GM18526 (cell line): ENCODE measurements around the gene LCAT.

Experiments used
- POLR2A ChIP-seq: IDR thresholded peaks from 3 replicates; pipeline ENCODE4 v1.6.1; 2011; ENCODE audit not compliant: insufficient read length; ENCODE audit errors: extremely low read depth

Gene LCAT

DNA sequence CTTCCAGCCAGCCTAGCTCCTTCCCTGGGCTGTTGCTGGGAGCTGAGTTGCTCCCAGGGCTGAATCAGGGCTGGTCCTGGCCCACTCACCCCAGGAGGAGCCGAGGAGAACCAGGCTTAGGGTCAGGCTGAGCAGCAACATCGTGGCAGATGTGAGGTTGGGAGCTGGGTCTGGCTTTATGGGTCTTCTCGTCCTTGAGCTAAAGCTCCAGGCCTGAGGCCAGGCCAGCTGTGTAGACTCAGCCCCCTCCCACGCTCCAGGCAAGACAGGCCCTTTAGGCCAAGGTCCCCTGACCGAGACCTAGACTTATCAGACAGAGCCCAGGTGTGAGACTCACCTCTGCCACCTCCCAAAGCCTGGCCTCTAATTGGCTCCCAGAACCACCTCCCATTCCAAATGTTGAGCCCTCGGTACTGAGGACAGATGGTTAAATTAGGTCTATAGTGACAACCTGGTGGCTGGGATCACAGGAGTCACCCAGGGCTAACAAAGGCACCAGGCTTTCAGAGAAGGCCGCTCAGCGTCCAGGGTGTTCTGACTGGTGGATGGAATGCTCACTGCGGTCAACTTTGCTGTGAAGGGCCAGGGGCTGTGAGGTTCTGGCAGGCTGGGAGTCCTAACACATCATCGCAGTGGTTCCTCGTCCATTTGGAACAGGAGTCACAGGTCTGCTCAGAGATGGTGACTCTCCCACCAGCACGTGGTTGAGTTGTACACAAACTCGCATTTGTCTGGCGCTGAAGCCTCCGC is 12.0 kb downstream of the LCAT start, which contains the start of gene CTRL:
Gene CTRL (minus strand): TSS at position 151 of the 750 bp plus-strand sequence. CDS start 10 bp downstream, at position 141.
- no peak for TF ChIP-seq POLR2A

- TF ChIP-seq POLR2A = no peak
Observed at GRCh38 chr16:67930678-67931211, 13.2 kb downstream of the LCAT start.

DNA sequence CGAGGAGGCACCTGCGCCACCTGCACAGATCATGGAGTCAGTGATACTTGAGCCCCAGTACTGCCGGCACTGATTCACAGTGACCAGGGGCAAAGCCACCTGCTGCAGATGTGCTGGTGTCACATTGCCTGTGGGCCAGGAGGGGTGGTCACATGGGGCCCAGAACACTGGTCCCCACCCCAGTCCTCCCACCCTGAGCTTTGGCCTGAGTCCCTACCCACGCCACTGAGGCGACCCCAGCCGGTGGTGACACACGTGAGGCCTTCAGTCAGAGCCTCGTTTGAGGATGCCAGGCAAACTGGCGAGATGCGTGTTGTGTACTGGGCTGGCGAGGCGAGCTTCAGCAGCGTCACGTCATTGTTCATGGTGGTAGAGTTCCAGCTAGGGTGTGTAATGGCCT is 13.7 kb downstream of the LCAT start:
- no peak for TF ChIP-seq POLR2A

GRCh38 chr16:67928561-67929364 is 15.2 kb downstream of the LCAT start:
- TF ChIP-seq POLR2A = no peak

- TF ChIP-seq POLR2A = no peak
Observed at GRCh38 chr16:67928147-67928546, 15.8 kb downstream of the LCAT start.

GRCh38 chr16:67927131-67927941 is 16.6 kb downstream of the LCAT start:
- TF ChIP-seq POLR2A = no peak

DNA sequence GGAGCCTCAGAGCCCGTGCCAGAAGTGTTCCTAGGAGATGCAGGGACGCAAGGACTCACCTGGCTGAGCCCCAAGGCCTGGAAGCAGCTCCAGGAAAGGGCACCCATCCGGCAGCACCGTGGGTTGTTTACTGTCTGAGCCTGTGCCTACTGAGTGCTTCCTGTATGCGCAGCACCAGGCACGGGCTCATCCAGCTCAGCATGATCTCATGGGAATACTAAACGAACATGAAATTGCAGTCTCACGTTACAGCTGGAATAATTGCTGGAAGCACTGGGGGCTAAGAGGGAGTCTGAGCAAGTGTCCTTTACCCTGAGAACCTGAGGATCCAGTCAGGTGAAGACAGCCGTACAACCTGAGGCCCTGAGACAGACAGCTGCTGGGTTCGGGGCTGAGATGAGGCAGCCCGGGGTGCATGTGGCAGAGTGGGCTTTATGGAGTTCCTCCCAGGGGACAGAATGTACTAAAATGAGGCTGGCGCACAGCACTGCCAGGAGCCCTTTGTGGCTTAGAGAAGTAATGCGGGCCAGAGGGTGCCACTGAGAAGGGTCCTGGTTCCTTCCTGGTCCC is 17.7 kb downstream of the LCAT start:
- no peak for TF ChIP-seq POLR2A

GRCh38 chr16:67924140-67924906 is 19.6 kb downstream of the LCAT start:
- TF ChIP-seq POLR2A = no peak

DNA sequence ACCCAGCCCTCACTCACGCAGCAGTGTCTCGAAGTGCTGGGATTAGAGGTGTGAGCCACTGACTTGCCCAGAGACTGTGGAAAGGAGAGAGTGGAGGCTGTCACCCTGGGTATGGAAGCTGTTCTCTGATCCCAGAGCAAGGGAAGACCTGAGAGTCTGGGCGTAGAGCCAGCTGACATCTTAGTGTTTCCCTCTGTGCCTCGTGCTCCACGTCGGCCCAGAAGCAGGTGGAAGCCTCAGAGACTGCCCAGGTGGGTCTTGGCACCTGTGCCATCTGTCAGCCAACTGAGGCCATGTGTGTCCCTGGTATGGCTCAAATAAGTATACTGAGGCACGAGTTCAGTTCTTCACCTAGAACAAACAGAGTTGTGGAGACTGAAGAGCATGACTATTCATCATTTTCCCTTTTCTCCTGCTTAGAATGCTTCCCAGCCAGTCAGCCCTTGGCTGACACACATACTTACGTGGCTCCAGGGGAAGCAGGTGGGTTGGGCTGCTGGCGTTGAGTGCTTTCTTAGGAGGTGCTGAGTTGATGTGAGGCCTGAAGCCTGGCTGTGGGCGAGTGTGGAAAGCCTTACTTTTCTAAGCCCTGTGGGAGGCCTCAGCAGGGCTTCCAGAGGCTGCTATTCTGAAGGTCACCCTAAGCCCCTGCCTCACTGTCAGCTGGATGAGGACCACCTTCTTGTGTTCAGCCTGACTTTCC is 20.4 kb downstream of the LCAT start:
- TF ChIP-seq POLR2A = no peak

DNA sequence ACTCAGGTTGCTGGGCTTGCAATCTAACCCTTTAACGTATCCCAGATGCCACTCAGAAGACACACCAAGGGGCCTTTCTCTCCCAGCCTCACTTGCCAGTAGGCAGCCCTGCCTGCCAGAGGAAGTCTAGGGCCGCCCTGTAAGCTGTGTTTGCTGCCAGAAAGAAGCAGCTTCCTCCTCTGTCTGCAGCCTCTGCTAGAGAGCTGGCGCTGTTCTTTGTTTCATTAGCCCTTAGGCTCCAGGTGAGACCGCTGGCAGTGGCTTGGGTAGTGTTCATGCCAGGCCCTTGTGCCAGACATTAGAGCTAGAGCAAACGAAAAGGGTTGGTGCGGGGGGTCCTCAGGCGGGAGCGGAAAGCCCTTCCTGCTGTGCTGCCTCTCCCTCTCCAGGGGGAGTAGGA is 21.2 kb downstream of the LCAT start:
- no peak for TF ChIP-seq POLR2A

DNA sequence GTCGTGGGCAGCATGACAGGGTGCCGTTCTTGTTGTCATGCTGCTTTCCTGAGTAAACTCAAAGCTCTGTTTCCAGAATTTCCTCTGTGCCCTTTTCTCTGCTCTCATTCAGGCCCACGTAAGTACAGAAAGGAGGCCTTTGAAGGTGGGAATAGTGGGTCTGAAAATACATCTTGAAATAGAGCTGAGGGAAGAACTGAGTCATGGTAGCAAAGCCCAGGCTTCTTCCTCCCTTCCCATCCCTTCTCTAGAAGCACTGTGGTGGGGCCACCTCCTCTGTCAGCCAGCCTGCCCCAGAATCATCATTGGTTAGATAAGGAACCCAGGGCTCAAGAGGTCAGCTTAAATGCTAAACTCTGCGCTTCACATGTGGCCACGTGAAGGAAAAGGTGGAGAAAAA is 21.7 kb downstream of the LCAT start:
- TF ChIP-seq POLR2A = no peak

DNA sequence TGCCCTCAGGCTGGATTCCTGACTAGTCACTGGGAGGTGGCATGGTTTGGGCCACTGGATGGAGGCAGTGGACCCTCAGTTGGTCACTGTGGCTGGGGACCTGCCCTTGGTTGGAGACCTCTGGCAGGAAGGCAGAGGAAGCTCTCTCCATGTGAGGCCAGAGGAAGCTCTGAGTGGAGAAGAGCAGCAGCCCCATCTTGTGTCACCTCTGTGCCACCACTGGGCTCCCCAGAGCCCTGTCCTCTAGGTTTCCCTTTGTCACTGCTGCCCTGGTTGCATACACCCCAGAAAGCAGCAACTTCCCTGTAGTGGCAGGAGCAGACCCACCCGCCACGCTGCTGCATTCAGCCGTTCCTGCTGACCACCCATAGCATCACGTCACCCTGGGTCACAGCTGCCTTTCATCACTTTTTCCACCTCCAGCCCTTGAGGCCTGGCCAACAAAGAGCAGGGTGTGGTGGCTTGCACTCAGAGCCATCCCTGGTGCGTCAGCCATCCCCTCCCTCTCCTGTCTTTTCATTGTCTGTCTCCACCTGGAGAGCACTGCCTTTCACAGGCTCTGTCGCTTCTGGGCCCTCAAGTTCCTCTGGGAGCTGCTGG is 24.2 kb downstream of the LCAT start:
- no peak for TF ChIP-seq POLR2A

- TF ChIP-seq POLR2A = no peak
Observed at GRCh38 chr16:67917852-67918236, 26.1 kb downstream of the LCAT start.

DNA sequence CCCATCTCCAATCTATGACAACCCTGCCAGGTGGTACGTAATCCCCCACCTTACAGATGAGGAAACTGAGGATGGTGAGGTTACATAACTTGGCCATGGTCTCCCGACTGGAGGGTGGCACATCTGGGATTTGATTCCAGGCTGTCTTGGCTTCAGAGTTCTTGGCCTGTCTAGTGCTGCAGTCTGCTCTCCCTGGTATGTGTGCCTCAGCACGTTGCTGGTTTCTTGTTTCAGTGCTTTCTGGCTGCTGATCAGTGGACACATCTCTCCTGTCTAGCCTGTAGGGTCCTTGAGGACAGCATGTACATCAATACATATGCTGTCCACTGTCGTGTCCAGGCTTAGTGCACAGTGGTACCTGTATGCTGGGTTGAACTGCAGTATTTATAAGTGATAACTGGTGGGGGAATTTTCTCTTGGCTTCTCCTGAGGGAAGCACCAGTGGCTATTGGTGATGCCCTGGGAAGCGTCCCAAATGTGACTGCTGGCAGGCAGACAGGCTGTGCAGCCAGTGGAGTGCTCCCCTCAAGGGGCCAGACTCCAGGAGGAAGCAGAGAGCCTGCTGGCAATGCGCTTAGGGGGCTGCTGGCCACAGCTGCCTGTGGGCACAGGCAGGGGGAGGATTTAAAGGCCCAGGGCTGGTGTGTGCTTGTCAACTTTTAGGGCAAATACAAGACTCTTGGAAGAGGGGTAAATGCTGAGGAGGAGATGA is 26.6 kb downstream of the LCAT start:
- TF ChIP-seq POLR2A = no peak
